OCI-LY3 (cell line): ENCODE results near the gene LTBP2.

Experiments used
- H2AFZ ChIP-seq: fragments of 200-600, 300-600 bp; shearing (Covaris generic); 2 replicates; pipeline ENCODE4 v1.6.0; 2014; ENCODE audit warnings: antibody characterized with exemption, low read depth, low read length
- H3K27ac ChIP-seq: fragments of 200-600, 300-600 bp; sonication (generic); 2 replicates; pipeline ENCODE4 v1.5.1; 2014; ENCODE audit warnings: mild to moderate bottlenecking, low read length, moderate library complexity, mixed read lengths
- H3K27me3 ChIP-seq: fragments of 200-600, 300-600 bp; sonication (generic); 2 replicates; pipeline ENCODE4 v1.6.1; 2014; ENCODE audit warnings: low read depth, low read length, mixed read lengths
- H3K36me3 ChIP-seq: fragments of 200-600, 300-600 bp; sonication (generic); replicated peaks from 2 replicates; pipeline ENCODE3; 2014; ENCODE audit warnings: low read depth, low read length, mixed read lengths
- H3K4me1 ChIP-seq: fragments of 300-600, 200-600 bp; sonication (generic); 2 replicates; pipeline ENCODE4 v1.6.1; 2014; ENCODE audit warnings: low read length, mixed read lengths
- H3K4me2 ChIP-seq: fragments of 200-600, 300-600 bp; sonication (generic); 2 replicates; pipeline ENCODE4 v1.6.1; 2014; ENCODE audit warnings: low read length, mixed read lengths
- H3K4me3 ChIP-seq: fragments of 300-600, 200-600 bp; sonication (generic); 2 replicates; pipeline ENCODE4 v1.5.1; 2014; ENCODE audit warnings: antibody characterized with exemption, mild to moderate bottlenecking, low read length, moderate library complexity
- H3K79me2 ChIP-seq: fragments of 300-600, 200-600 bp; shearing (Covaris generic); 2 replicates; pipeline ENCODE4 v1.6.1; 2014; ENCODE audit warnings: mild to moderate bottlenecking, low read length, mixed read lengths
- H3K9ac ChIP-seq: fragments of 300-600, 200-600 bp; shearing (Covaris generic); 2 replicates; pipeline ENCODE4 v1.6.0; 2014; ENCODE audit warnings: mild to moderate bottlenecking, low read length, moderate library complexity
- H3K9me3 ChIP-seq: fragments of 200-600, 300-600 bp; shearing (Covaris generic); 2 replicates; pipeline ENCODE4 v1.6.1; 2014; ENCODE audit warnings: low read length, mixed read lengths; ENCODE audit not compliant: insufficient read depth
- H4K20me1 ChIP-seq: fragments of 200-600, 300-600 bp; sonication (generic); 2 replicates; pipeline ENCODE4 v1.6.1; 2016; ENCODE audit warnings: low read length, mixed read lengths; ENCODE audit not compliant: insufficient read depth
- CTCF ChIP-seq: fragments of 200-600, 300-600 bp; sonication (generic); IDR thresholded peaks from 2 replicates; pipeline ENCODE4 v1.5.1; 2014; ENCODE audit warnings: antibody characterized with exemption, low read length, low read depth
- EZH2phosphoT487 ChIP-seq: fragments of 200-600 bp; shearing (Covaris generic); IDR thresholded peaks from 2 replicates; pipeline ENCODE4 v1.6.1; 2018; ENCODE audit warnings: antibody characterized with exemption, mixed run types, low read depth

Gene LTBP2

DNA sequence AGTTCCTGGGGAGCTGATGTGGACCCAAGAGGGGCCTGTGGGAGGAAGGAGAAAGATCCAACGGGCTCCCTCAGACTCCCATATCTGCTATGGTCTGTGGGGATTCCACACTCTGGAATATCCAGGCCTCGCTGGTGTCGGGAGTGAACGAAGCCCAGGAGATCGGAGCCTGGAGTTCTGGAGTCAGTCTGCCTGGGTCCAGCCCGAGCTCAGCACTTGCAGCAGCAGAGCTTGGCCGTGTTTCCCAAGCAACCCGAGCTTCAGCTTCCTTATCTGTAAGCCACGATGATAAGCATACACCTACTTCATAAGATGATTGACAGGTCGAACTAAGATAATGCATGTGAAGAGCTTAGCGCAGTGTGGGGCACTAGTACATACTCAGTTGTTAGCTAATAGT lies 10.1 kb downstream of the LTBP2 start:
- no peak overlapping the region for H3K9ac ChIP-seq
- no peak overlapping the region for H3K4me3 ChIP-seq
- no peaks in the 10 kb centered on the region for H4K20me1 ChIP-seq

DNA sequence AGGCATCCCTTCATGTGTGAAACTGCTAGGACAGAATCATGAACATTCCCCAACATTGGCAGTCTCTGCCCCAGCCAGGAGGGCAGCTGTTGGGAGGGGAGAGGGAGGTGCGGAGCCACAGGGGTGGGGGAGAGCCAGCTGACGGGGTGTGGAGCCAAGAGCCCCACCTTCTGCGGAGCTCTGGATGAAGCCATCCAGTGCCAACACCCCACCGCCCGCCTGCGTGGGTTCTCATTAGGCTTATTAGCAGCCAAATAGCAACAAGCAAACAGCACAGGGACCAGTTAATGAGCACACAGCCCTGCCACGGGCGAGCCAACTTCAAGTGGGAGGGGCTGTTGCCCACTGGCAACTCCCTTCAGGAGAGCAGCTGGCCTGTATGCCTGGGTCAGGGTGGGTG lies 12.1 kb downstream of the LTBP2 start:
- no peaks in the 10 kb centered on the region for H4K20me1 ChIP-seq
- H3K4me3 ChIP-seq, result no peak overlapping the region
- H3K9ac ChIP-seq, result no peak overlapping the region
- no peaks in the 10 kb centered on the region for H3K79me2 ChIP-seq
- H3K27ac ChIP-seq, result no peak overlapping the region
- no peak overlapping the region for H2AFZ ChIP-seq
- no peaks in the 10 kb centered on the region for H3K36me3 ChIP-seq
- TF ChIP-seq EZH2phosphoT487 (no peak), CTCF (no peak)
- 0 out of 2 replicates have a peak, but pooled peaks cover 3% of the 10 kb centered on the region for H3K27me3 ChIP-seq
- peaks cover 13% of the 10 kb centered on the region for H3K4me1 ChIP-seq
- no peaks in the 10 kb centered on the region for H3K9me3 ChIP-seq
- H3K4me2 ChIP-seq, result no peak overlapping the region

More for the DNA sequence above, 10.1 kb downstream of the LTBP2 start:
- Histone ChIP-seq H3K27me3 (0 out of 2 replicates have a peak, but pooled peaks cover 3% of the 10 kb centered on the region), H3K79me2 (no peaks in the 10 kb centered on the region), H3K36me3 (no peaks in the 10 kb centered on the region), H3K9me3 (no peaks in the 10 kb centered on the region), H3K27ac (no peak overlapping the region), H2AFZ (no peak overlapping the region), H3K4me2 (no peak overlapping the region), H3K4me1 (peaks cover 6% of the 10 kb centered on the region)
- TF ChIP-seq CTCF (no peak), EZH2phosphoT487 (no peak)

- no peaks in the 10 kb centered on the region for H4K20me1 ChIP-seq
- H3K27me3 ChIP-seq, result 0 out of 2 replicates have a peak, but pooled peaks cover 3% of the 10 kb centered on the region
- H3K27ac ChIP-seq, result no peak overlapping the region
- H3K9ac ChIP-seq, result no peak overlapping the region
- H3K9me3 ChIP-seq, result no peaks in the 10 kb centered on the region
- no peak for TF ChIP-seq EZH2phosphoT487
- no peak for TF ChIP-seq CTCF
- H2AFZ ChIP-seq, result no peak overlapping the region
- H3K36me3 ChIP-seq, result no peaks in the 10 kb centered on the region
- no peak overlapping the region for H3K4me3 ChIP-seq
- H3K4me1 ChIP-seq, result peaks cover 13% of the 10 kb centered on the region
- no peaks in the 10 kb centered on the region for H3K79me2 ChIP-seq
- no peak overlapping the region for H3K4me2 ChIP-seq
Observed at GRCh38 chr14:74599321-74599761, 12.7 kb downstream of the LTBP2 start.

- Histone ChIP-seq H3K4me2 (no peak overlapping the region), H3K36me3 (no peaks in the 10 kb centered on the region), H3K9ac (no peak overlapping the region), H3K79me2 (no peaks in the 10 kb centered on the region), H3K27me3 (no peaks in the 10 kb centered on the region), H2AFZ (no peak overlapping the region), H3K9me3 (no peaks in the 10 kb centered on the region), H3K4me1 (peaks cover 34% of the 10 kb centered on the region), H3K4me3 (no peak overlapping the region), H3K27ac (no peak overlapping the region), H4K20me1 (no peaks in the 10 kb centered on the region)
- TF ChIP-seq EZH2phosphoT487 (no peak), CTCF (no peak)
Observed at GRCh38 chr14:74596741-74597450, 15.1 kb downstream of the LTBP2 start.
